SH-SY5Y (cell line): ENCODE measurements around the gene MYD88.

Source experiments
- GATA2 ChIP-seq: IDR thresholded peaks from 2 replicates; pipeline ENCODE4 v1.6.1; 2011; ENCODE audit warnings: mild to moderate bottlenecking, low read depth, low read length
- GATA3 ChIP-seq: IDR thresholded peaks from 2 replicates; pipeline ENCODE4 v1.6.1; 2011; ENCODE audit warnings: low read depth, mild to moderate bottlenecking, low read length, moderate library complexity

GRCh38 chr3:38139191-38139590 is 730 bp downstream of the MYD88 start:
- TF ChIP-seq GATA2 (no peak), GATA3 (no peak)
